Measurements from ENCODE around the gene RIN1. TPM values are rescaled to one million over a fixed set of nuclear protein-coding genes. Genes with fewer than 3 reads are reported as not detected.

The RIN1 gene
- total and polyA plus RNA-seq, 9 of the 15 experiments (the other 6 are each of a cell fraction or from before 2014, with no cell fraction given): 0.01 to 1.2 (median 0.45) TPM; not detected in 1

DNA sequence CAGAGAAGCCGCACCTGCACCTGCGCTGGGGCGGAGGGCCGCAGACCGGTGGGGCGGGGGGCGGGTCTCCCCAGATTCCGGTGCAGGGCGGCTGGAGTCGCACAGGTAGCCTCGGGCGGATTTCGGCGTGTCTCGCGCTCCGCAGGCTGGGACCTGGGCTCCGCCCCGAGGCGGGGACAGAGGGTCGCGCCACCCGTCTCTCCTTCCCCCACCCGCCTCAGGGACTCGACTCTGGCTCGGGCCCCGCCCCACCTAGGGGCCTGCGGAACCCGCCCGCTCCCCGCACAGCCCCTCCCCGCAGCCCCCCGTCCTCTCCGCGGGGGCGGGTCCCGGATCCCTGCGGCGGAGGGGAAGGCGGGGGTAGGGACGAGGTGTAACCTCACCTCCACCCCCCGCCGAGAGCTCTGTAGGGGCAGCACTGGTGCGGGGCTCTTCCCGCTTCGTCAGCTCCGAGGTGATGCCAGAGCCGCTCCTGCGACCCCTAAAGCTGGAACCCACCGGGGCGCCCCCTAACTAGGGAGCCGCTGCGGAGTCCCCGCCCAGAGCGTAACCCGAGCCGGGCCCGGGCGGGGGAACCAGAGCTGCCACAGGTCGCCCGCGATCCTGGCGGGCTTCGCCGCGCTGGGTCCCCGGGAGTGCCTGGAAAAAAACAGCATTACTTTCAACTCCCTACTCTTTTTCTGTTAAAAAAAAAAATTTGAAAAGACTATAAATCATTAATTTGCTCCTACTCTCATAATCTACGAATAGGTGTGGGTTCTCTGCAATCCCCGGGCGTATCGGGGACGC lies 35.6 kb upstream of the RIN1 start, which contains the start of gene SLC29A2 (continued):
- TF ChIP-seq, protein P1, sequence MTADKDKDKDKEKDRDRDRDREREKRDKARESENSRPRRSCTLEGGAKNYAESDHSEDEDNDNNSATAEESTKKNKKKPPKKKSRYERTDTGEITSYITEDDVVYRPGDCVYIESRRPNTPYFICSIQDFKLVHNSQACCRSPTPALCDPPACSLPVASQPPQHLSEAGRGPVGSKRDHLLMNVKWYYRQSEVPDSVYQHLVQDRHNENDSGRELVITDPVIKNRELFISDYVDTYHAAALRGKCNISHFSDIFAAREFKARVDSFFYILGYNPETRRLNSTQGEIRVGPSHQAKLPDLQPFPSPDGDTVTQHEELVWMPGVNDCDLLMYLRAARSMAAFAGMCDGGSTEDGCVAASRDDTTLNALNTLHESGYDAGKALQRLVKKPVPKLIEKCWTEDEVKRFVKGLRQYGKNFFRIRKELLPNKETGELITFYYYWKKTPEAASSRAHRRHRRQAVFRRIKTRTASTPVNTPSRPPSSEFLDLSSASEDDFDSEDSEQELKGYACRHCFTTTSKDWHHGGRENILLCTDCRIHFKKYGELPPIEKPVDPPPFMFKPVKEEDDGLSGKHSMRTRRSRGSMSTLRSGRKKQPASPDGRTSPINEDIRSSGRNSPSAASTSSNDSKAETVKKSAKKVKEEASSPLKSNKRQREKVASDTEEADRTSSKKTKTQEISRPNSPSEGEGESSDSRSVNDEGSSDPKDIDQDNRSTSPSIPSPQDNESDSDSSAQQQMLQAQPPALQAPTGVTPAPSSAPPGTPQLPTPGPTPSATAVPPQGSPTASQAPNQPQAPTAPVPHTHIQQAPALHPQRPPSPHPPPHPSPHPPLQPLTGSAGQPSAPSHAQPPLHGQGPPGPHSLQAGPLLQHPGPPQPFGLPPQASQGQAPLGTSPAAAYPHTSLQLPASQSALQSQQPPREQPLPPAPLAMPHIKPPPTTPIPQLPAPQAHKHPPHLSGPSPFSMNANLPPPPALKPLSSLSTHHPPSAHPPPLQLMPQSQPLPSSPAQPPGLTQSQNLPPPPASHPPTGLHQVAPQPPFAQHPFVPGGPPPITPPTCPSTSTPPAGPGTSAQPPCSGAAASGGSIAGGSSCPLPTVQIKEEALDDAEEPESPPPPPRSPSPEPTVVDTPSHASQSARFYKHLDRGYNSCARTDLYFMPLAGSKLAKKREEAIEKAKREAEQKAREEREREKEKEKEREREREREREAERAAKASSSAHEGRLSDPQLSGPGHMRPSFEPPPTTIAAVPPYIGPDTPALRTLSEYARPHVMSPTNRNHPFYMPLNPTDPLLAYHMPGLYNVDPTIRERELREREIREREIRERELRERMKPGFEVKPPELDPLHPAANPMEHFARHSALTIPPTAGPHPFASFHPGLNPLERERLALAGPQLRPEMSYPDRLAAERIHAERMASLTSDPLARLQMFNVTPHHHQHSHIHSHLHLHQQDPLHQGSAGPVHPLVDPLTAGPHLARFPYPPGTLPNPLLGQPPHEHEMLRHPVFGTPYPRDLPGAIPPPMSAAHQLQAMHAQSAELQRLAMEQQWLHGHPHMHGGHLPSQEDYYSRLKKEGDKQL (CRISPR knock-in tag; IDR thresholded peaks at IDR 0.05; ENCODE audit: borderline replicate concordance): no peak
- TF ChIP-seq, protein P2, sequence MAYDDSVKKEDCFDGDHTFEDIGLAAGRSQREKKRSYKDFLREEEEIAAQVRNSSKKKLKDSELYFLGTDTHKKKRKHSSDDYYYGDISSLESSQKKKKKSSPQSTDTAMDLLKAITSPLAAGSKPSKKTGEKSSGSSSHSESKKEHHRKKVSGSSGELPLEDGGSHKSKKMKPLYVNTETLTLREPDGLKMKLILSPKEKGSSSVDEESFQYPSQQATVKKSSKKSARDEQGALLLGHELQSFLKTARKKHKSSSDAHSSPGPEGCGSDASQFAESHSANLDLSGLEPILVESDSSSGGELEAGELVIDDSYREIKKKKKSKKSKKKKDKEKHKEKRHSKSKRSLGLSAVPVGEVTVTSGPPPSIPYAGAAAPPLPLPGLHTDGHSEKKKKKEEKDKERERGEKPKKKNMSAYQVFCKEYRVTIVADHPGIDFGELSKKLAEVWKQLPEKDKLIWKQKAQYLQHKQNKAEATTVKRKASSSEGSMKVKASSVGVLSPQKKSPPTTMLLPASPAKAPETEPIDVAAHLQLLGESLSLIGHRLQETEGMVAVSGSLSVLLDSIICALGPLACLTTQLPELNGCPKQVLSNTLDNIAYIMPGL (CRISPR knock-in tag; IDR thresholded peaks at IDR 0.05): 0 out of 2 replicates have a peak, but pooled peaks have one; percentile 3
- TF ChIP-seq HNRNPLL (IDR thresholded peaks at IDR 0.05; ENCODE audit: low read depth, low read length, poor library complexity, severe bottlenecking) (peak; percentile 72), TCF3 (CRISPR knock-in tag; IDR thresholded peaks at IDR 0.05) (0 out of 2 replicates have a peak, but pooled peaks have one; percentile 8), PURB (CRISPR knock-in tag; IDR thresholded peaks at IDR 0.05; ENCODE audit: low read depth) (no peak), ZFP36 (IDR thresholded peaks at IDR 0.05; ENCODE audit: low read depth, low read length, partially characterized antibody) (no peak), FOXJ2 (tag; IDR thresholded peaks at IDR 0.05) (no peak), ZNF133 (CRISPR knock-in tag; IDR thresholded peaks at IDR 0.05) (no peak), CHCHD3 (CRISPR knock-in tag; IDR thresholded peaks at IDR 0.05) (no peak), TARDBP (IDR thresholded peaks at IDR 0.05) (no peak), TGIF2 (CRISPR knock-in tag; IDR thresholded peaks at IDR 0.05) (no peak)
- TF ChIP-seq, protein P3, sequence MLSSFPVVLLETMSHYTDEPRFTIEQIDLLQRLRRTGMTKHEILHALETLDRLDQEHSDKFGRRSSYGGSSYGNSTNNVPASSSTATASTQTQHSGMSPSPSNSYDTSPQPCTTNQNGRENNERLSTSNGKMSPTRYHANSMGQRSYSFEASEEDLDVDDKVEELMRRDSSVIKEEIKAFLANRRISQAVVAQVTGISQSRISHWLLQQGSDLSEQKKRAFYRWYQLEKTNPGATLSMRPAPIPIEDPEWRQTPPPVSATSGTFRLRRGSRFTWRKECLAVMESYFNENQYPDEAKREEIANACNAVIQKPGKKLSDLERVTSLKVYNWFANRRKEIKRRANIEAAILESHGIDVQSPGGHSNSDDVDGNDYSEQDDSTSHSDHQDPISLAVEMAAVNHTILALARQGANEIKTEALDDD (IDR thresholded peaks at IDR 0.05): no peak

Measured in K562 (cell line).